ENCODE data around the gene RPS6KB2. TPM values are rescaled to one million over a fixed set of nuclear protein-coding genes. Genes with fewer than 3 reads are reported as not detected.

Gene RPS6KB2
- total and polyA plus RNA-seq, 10 of the 15 experiments (the other 5 are each of a cell fraction or from before 2014, with no cell fraction given): 0.39 to 101 (median 58.4) TPM

- TF ChIP-seq ZNF687 (IDR thresholded peaks at IDR 0.05) (no peak), TAF1 (IDR thresholded peaks at IDR 0.05; ENCODE audit: borderline replicate concordance, low read depth, low read length) (no peak), CHD4 (IDR thresholded peaks at IDR 0.05) (no peak), YBX1 (IDR thresholded peaks at IDR 0.05) (no peak), HDGF (IDR thresholded peaks at IDR 0.05) (0 out of 2 replicates have a peak, but pooled peaks have one; percentile 13), RELA (IDR thresholded peaks at IDR 0.05; ENCODE audit: borderline replicate concordance, partially characterized antibody) (no peak), MEF2B (IDR thresholded peaks at IDR 0.05; ENCODE audit: partially characterized antibody, poor library complexity, severe bottlenecking) (no peak)
Measured at GRCh38 chr11:67421430-67422031, 6.8 kb upstream of the RPS6KB2 start (continued).

GRCh38 chr11:67422891-67423290 is 5.4 kb upstream of the RPS6KB2 start:
- Histone ChIP-seq H3K27me3 (replicated peaks in 1 of 2; ENCODE audit: control insufficient read depth in 2 of 2, insufficient read depth in 2 of 2, low read length in 1 of 2) (no peaks in the 10 kb centered on the region), H3K9ac (ENCODE audit: control insufficient read depth, insufficient read depth, low read length) (no peak overlapping the region), H4K20me1 (ENCODE audit: control insufficient read depth, insufficient read depth) (no peaks in the 10 kb centered on the region), H3K36me3 (ENCODE audit: control insufficient read depth in 2 of 2, insufficient read depth in 2 of 2, low read length in 1 of 2) (no peaks in the 10 kb centered on the region), H3K9me3 (replicated peaks; ENCODE audit: control insufficient read depth, insufficient read depth, low read length) (no peaks in the 10 kb centered on the region), H3K79me2 (ENCODE audit: control insufficient read depth, insufficient read depth, low read length) (no peaks in the 10 kb centered on the region), H2AFZ (ENCODE audit: control insufficient read depth, low read depth, low read length) (no peak overlapping the region), H3K4me1 (ENCODE audit: control insufficient read depth, insufficient read depth, low read length) (peaks cover 2% of the 10 kb centered on the region; the same call in 1 of the 2 replicates), H3K4me3 (no peak overlapping the region), H3K4me2 (ENCODE audit: control insufficient read depth, insufficient read depth) (no peak overlapping the region), H3K27ac (ENCODE audit: control insufficient read depth, insufficient read depth) (no peak overlapping the region)
- no peak for DNase-seq (ENCODE audit: low read depth, low spot score)
- no peak for ATAC-seq
- in situ Hi-C loops (cut with MboI): no loop called here
- ChIA-PET CTCF (no interaction called here), SMC1A (ENCODE audit: uncharacterized antibody, unreplicated experiment) (no interaction called here), POLR2A (interaction anchor here (1.4 kb wide), 1 partner anchor 9 kb away, joined by 3 read pairs; no protein-coding TSS in a partner anchor), RAD21 (ENCODE audit: unreplicated experiment) (no interaction called here)
- no peak for FAIRE-seq
- intact Hi-C loops (cut with micrococcal nuclease; ENCODE audit: unreplicated experiment): no loop called here
- no TSS peak for BruUV-seq (replicated peaks)
- WGBS (ENCODE audit: insufficient coverage, insufficient replicate concordance, low lambda C conversion rate, missing lambda C conversion rate): 79% methylated on average over 6 of the region's 6 CpGs
- TF ChIP-seq TARDBP (IDR thresholded peaks at IDR 0.05; ENCODE audit: borderline replicate concordance) (no peak), KAT2A (conservative IDR thresholded peaks at IDR 0.05; ENCODE audit: control insufficient read depth, low read depth, low read length) (no peak)
